ENCODE data around the gene PDE4B. TPM values are rescaled to one million over a fixed set of nuclear protein-coding genes. Genes with fewer than 3 reads are reported as not detected.

The PDE4B gene
- total and polyA plus RNA-seq, 9 of the 15 experiments (the other 6 are each of a cell fraction or from before 2014, with no cell fraction given) = 0.09 TPM; not detected in 8

- TF ChIP-seq ZNF609 (CRISPR knock-in tag; IDR thresholded peaks at IDR 0.05; ENCODE audit: borderline replicate concordance) (no peak), STAT6 (CRISPR knock-in tag; IDR thresholded peaks at IDR 0.05) (no peak)
Observed at GRCh38 chr1:65880611-65881010, 87.9 kb downstream of the PDE4B start (continued).
